CD4-positive, CD25-positive, alpha-beta regulatory T cell (primary cell): ENCODE data around the gene SLC25A21. TPM values are rescaled to one million over a fixed set of nuclear protein-coding genes. Genes with fewer than 3 reads are reported as not detected.

Experiments used
- ATAC-seq, 2 donors: fragments of 150-1000 bp; cut with Tn5 transposase; one replicate each; pipeline ENCODE4 v1.10.0; 2021; ENCODE audit warnings: low read depth in 2 of 2, moderate number of reproducible peaks in 2 of 2, moderate library complexity in 1 of 2
- DNase-seq, 3 donors: peaks; one replicate each; pipeline versions ENCODE4 v3.0.0 to v3.0.0-alpha.2; 2012 to 2022; ENCODE audit warnings: mixed read lengths in 1 of 3
- H3K27ac ChIP-seq: one replicate; pipeline ENCODE4 v1.7.0; 2013; ENCODE audit warnings: mild to moderate bottlenecking, low read length; ENCODE audit not compliant: insufficient read depth, poor library complexity, severe bottlenecking
- H3K27me3 ChIP-seq: one replicate; pipeline ENCODE4 v1.7.0; 2013; ENCODE audit warnings: low read length; ENCODE audit not compliant: control insufficient read depth, insufficient read depth
- H3K36me3 ChIP-seq: one replicate; pipeline ENCODE4 v1.7.0; 2013; ENCODE audit warnings: mild to moderate bottlenecking, low read length, moderate library complexity; ENCODE audit not compliant: control insufficient read depth, insufficient read depth
- H3K4me1 ChIP-seq: 2 replicates; pipeline ENCODE4 v1.7.0; 2013; ENCODE audit warnings: mild to moderate bottlenecking, low read length; ENCODE audit not compliant: insufficient read depth, control insufficient read depth, poor library complexity, severe bottlenecking
- H3K4me3 ChIP-seq: one replicate; pipeline ENCODE4 v1.7.0; 2013; ENCODE audit warnings: low read depth, mild to moderate bottlenecking, low read length, moderate library complexity
- H3K9me3 ChIP-seq, 2 experiments: 1 replicate in 1 of 2; 2 replicates in 1 of 2; pipeline ENCODE4 v1.7.0; 2013; ENCODE audit warnings: low read length in 2 of 2, mild to moderate bottlenecking in 1 of 2, moderate library complexity in 1 of 2; ENCODE audit not compliant: control insufficient read depth in 2 of 2
- H3K27ac Mint-ChIP-seq, 3 donors: one replicate each; pipeline ENCODE4 v1.8.0; 2020 to 2022; ENCODE audit warnings: mild to moderate bottlenecking in 3 of 3, mixed read lengths in 3 of 3, moderate library complexity in 2 of 3
- H3K27me3 Mint-ChIP-seq: one replicate; pipeline ENCODE4 v1.8.0; 2022; ENCODE audit warnings: mild to moderate bottlenecking, mixed read lengths
- H3K36me3 Mint-ChIP-seq: one replicate; pipeline ENCODE4 v1.8.0; 2020; ENCODE audit warnings: mixed read lengths
- H3K4me1 Mint-ChIP-seq, 4 donors: one replicate each; pipeline ENCODE4 v1.8.0; 2020 to 2022; ENCODE audit warnings: mixed read lengths in 4 of 4, mild to moderate bottlenecking in 1 of 4
- H3K4me3 Mint-ChIP-seq, 4 donors: one replicate each; pipeline ENCODE4 v1.8.0; 2020 to 2022; ENCODE audit warnings: mild to moderate bottlenecking in 4 of 4, mixed read lengths in 4 of 4, moderate library complexity in 3 of 4
- H3K9me3 Mint-ChIP-seq, 7 donors: one replicate each; pipeline ENCODE4 v1.8.0; 2020 to 2022; ENCODE audit warnings: mixed read lengths in 7 of 7, mild to moderate bottlenecking in 3 of 7, moderate library complexity in 2 of 7
- polyA plus RNA-seq, 4 donors: library from polyadenylated mRNA; unstranded; fragments of 300-500 nt; fragmentation: Illumina TruSeq; gene quantifications; one replicate each; pipeline ENCODE4 v1.2.3, GENCODE V29; 2021
- total RNA-seq: library from RNA; stranded (reverse); gene quantifications from one replicate; pipeline ENCODE4 v1.2.3, GENCODE V29; 2022

Gene SLC25A21
- total and polyA plus RNA-seq, 5 donors from 2014 or later, result not detected

- Histone ChIP-seq H3K9me3 (no peaks in the 10 kb centered on the region), H3K4me3 (no peak overlapping the region), H3K36me3 (no peaks in the 10 kb centered on the region), H3K27ac (no peak overlapping the region), H3K4me1 (no peaks in the 10 kb centered on the region), H3K27me3 (no peaks in the 10 kb centered on the region)
- Mint-ChIP-seq H3K36me3 (no peaks in the 10 kb centered on the region), H3K27ac (no peak overlapping the region), H3K9me3 (peaks cover 0 to 4% (median 1%) of the 10 kb centered on the region in 7 donors), H3K4me3 (no peak overlapping the region), H3K4me1 (no peaks in the 10 kb centered on the region), H3K27me3 (no peaks in the 10 kb centered on the region)
- no peak for ATAC-seq
- no peak for DNase-seq
Observed at GRCh38 chr14:36718216-36718615, 454.2 kb downstream of the SLC25A21 start.

GRCh38 chr14:36717363-36717762 is 455.0 kb downstream of the SLC25A21 start:
- no peaks in the 10 kb centered on the region for H3K9me3 ChIP-seq
- DNase-seq, result no peak
- H3K36me3 ChIP-seq, result no peaks in the 10 kb centered on the region
- no peaks in the 10 kb centered on the region for H3K27me3 ChIP-seq
- Mint-ChIP-seq H3K36me3 (no peaks in the 10 kb centered on the region), H3K27me3 (no peaks in the 10 kb centered on the region), H3K9me3 (peaks cover 0 to 4% (median 0%) of the 10 kb centered on the region in 7 donors), H3K27ac (no peak overlapping the region), H3K4me1 (no peaks in the 10 kb centered on the region), H3K4me3 (no peak overlapping the region)
- H3K4me3 ChIP-seq, result no peak overlapping the region
- no peak for ATAC-seq
- no peak overlapping the region for H3K27ac ChIP-seq
- no peaks in the 10 kb centered on the region for H3K4me1 ChIP-seq

- no peak for ATAC-seq
- no peak for DNase-seq
Observed at GRCh38 chr14:36716614-36717184, 455.7 kb downstream of the SLC25A21 start.

DNA sequence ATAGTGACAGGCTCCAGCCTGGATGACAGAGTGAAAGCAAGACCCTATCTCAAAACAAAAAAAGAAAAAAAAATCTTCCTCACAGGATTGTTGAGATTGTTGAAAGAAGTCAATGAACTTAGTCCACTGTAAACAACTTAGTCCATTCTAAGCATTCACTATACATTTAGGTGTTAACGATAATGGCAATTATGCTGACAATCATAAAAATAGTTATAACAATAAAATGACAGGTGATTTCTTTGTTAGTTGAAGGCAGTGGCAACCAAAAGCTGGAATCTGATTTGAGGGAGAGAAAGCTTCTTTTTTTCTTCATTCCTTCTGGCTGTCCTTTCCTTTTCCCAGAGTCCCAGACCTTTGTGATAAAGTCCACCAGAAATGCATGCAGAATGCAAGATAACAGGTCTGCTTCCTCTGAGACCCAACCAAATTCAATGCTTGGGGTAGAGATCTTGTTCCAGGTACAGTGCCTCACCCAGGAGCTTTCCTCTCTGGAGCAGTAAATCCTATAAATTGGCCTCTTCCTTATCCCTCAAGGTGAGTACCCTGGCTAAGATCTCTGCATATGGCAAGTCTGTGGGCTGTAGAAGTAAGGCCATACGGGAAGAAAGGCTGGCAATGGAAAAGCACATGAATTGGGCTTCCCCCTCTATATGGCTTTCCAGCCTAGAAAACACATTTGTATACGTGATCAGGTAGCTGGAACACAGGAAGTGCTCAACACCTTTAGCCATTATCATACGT is 458.3 kb downstream of the SLC25A21 start:
- H3K36me3 ChIP-seq, result no peaks in the 10 kb centered on the region
- H3K27ac ChIP-seq, result no peak overlapping the region
- H3K27ac Mint-ChIP-seq, result no peak overlapping the region
- ATAC-seq (no peak), DNase-seq (no peak)
- H3K4me3 Mint-ChIP-seq, result no peak overlapping the region
- no peaks in the 10 kb centered on the region for H3K27me3 Mint-ChIP-seq
- H3K4me3 ChIP-seq, result no peak overlapping the region
- no peaks in the 10 kb centered on the region for H3K4me1 ChIP-seq
- H3K27me3 ChIP-seq, result no peaks in the 10 kb centered on the region
- no peaks in the 10 kb centered on the region for H3K36me3 Mint-ChIP-seq
- no peaks in the 10 kb centered on the region for H3K4me1 Mint-ChIP-seq
- no peaks in the 10 kb centered on the region for H3K9me3 ChIP-seq
- H3K9me3 Mint-ChIP-seq, result no peaks in the 10 kb centered on the region

More at GRCh38 chr14:36716614-36717184, 455.7 kb downstream of the SLC25A21 start:
- Histone ChIP-seq H3K27me3 (no peaks in the 10 kb centered on the region), H3K4me1 (no peaks in the 10 kb centered on the region), H3K4me3 (no peak overlapping the region), H3K9me3 (no peaks in the 10 kb centered on the region), H3K27ac (no peak overlapping the region), H3K36me3 (no peaks in the 10 kb centered on the region)
- Mint-ChIP-seq H3K36me3 (no peaks in the 10 kb centered on the region), H3K4me1 (no peaks in the 10 kb centered on the region), H3K4me3 (no peak overlapping the region), H3K27ac (no peak overlapping the region), H3K27me3 (no peaks in the 10 kb centered on the region), H3K9me3 (peaks cover 0 to 3% (median 0%) of the 10 kb centered on the region in 7 donors)

DNA sequence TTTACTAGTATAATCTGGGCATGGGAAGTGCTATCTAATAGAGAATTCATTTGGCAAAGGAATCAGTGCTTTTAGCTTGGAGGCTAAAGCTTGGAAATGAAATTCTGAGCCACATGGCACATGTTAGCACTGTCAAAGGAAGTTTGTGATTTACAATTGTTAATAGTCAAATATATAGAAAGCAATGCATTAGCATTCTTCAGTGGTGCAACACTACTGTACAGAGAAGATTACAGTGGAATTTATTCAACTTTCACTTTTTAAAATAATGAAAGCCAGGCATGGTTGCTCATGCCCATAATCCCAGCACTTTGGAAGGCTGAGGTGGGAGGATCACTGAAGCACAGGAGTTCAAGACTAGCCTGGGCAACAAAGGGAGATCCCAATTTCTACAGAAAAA is 464.8 kb downstream of the SLC25A21 start:
- Histone ChIP-seq H3K9me3 (no peaks in the 10 kb centered on the region), H3K4me1 (no peaks in the 10 kb centered on the region), H3K4me3 (no peak overlapping the region), H3K27ac (no peak overlapping the region), H3K36me3 (no peaks in the 10 kb centered on the region), H3K27me3 (no peaks in the 10 kb centered on the region)
- no peak overlapping the region for H3K4me3 Mint-ChIP-seq
- ATAC-seq (no peak), DNase-seq (no peak)
- no peaks in the 10 kb centered on the region for H3K36me3 Mint-ChIP-seq
- no peaks in the 10 kb centered on the region for H3K4me1 Mint-ChIP-seq
- no peak overlapping the region for H3K27ac Mint-ChIP-seq
- H3K9me3 Mint-ChIP-seq, result peaks cover 0 to 6% (median 0%) of the 10 kb centered on the region in 7 donors
- H3K27me3 Mint-ChIP-seq, result no peaks in the 10 kb centered on the region

- Histone ChIP-seq H3K9me3 (no peaks in the 10 kb centered on the region), H3K27ac (no peak overlapping the region), H3K4me3 (no peak overlapping the region), H3K36me3 (no peaks in the 10 kb centered on the region), H3K27me3 (no peaks in the 10 kb centered on the region), H3K4me1 (no peaks in the 10 kb centered on the region)
- no peaks in the 10 kb centered on the region for H3K4me1 Mint-ChIP-seq
- no peak overlapping the region for H3K4me3 Mint-ChIP-seq
- no peak for DNase-seq
- H3K27ac Mint-ChIP-seq, result no peak overlapping the region
- H3K36me3 Mint-ChIP-seq, result no peaks in the 10 kb centered on the region
- H3K27me3 Mint-ChIP-seq, result no peaks in the 10 kb centered on the region
- ATAC-seq, result no peak
- peaks cover 0 to 11% (median 4%) of the 10 kb centered on the region in 7 donors for H3K9me3 Mint-ChIP-seq
Observed at GRCh38 chr14:36702474-36702873, 469.9 kb downstream of the SLC25A21 start.

DNA sequence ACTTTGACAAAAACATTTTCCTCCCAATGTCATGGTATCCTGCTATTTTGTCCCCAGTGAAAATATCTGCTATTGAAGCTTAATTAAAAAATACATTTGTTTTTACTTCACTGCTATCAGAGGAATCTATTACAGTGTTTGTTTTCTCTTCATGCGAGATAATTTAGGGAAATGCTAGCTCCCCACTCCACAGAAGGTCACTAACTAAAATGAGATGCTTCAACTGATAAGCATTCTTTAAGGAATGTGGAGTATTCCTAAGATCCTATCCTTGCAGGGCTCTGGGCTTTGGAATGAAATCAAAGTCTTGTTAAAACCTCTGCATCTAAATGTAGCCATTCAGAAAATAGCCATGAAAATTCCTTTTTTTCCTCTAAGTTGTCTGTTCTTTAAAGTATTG is 471.3 kb downstream of the SLC25A21 start:
- Mint-ChIP-seq H3K9me3 (peaks cover 0 to 13% (median 9%) of the 10 kb centered on the region in 7 donors), H3K4me1 (no peaks in the 10 kb centered on the region), H3K36me3 (no peaks in the 10 kb centered on the region), H3K27me3 (no peaks in the 10 kb centered on the region), H3K27ac (no peak overlapping the region), H3K4me3 (no peak overlapping the region)
- no peak overlapping the region for H3K4me3 ChIP-seq
- no peaks in the 10 kb centered on the region for H3K27me3 ChIP-seq
- H3K36me3 ChIP-seq, result no peaks in the 10 kb centered on the region
- no peaks in the 10 kb centered on the region for H3K4me1 ChIP-seq
- DNase-seq, result no peak
- ATAC-seq, result no peak
- H3K9me3 ChIP-seq, result no peaks in the 10 kb centered on the region
- H3K27ac ChIP-seq, result no peak overlapping the region

DNA sequence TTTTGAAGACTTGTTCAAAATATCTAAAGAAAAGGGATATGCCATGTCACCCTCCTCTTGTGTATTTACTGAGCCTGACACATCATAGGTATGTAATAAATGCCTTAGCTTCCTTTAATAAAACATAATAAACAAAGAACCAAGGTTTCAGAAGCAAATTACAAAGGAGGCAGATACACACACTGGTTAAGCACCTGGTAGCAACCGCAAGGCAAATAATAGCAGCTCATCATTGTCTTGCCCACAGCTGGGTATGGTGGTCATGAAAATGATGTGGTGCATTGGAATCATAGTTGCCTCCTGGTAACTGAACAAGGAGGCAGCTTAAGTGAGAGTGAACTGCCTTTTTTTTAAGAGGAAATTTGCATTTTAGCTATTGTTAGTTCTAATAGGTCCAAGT is 471.8 kb downstream of the SLC25A21 start:
- Histone ChIP-seq H3K4me3 (no peak overlapping the region), H3K36me3 (no peaks in the 10 kb centered on the region), H3K27ac (no peak overlapping the region), H3K4me1 (no peaks in the 10 kb centered on the region), H3K9me3 (no peaks in the 10 kb centered on the region), H3K27me3 (no peaks in the 10 kb centered on the region)
- Mint-ChIP-seq H3K27me3 (no peaks in the 10 kb centered on the region), H3K27ac (no peak overlapping the region), H3K4me1 (no peaks in the 10 kb centered on the region), H3K36me3 (no peaks in the 10 kb centered on the region), H3K4me3 (no peak overlapping the region), H3K9me3 (peaks cover 0 to 15% (median 10%) of the 10 kb centered on the region in 7 donors)
- ATAC-seq (no peak), DNase-seq (no peak)
